Endothelial cell of umbilical vein (primary cell): Measurements from ENCODE around the gene WARS2. TPM values are rescaled to one million over a fixed set of nuclear protein-coding genes. Genes with fewer than 3 reads are reported as not detected.

Experiments
- BruUV-seq: library from RNA; stranded (reverse); fragments of 400-500 nt; replicated peaks from 2 replicates; lab custom pipeline; 2021; lab: Mats Ljungman, UMichigan
- CTCF ChIA-PET: fragments of 300-600, 350-600 bp; sonication (Branson Sonifier 250); formaldehyde crosslinking; loops from one replicate; lab custom pipeline; 2021; ENCODE audit warnings: antibody characterized with exemption, inconsistent platforms; lab: Charles Lee
- POLR2A ChIA-PET: fragments of 300-600, 350-600 bp; sonication (Branson Sonifier 250); formaldehyde crosslinking; loops from one replicate; lab custom pipeline; 2021; ENCODE audit warnings: antibody characterized with exemption, inconsistent platforms; lab: Charles Lee
- DNase-seq: peaks from one replicate; pipeline ENCODE4 v3.0.0-alpha.2; 2011; ENCODE audit warnings: low read depth, low spot score
- FAIRE-seq: peaks from 2 replicates; lab custom pipeline; 2011; peaks lifted over from hg19 to GRCh38; lab: Jason Lieb, UNC
- H2AFZ ChIP-seq: 2 replicates; pipeline ENCODE4 v1.6.0; 2012; ENCODE audit warnings: low read depth, low read length, control low read depth, inconsistent platforms
- H3K27ac ChIP-seq: 2 replicates; pipeline ENCODE4 v1.5.1; 2011; ENCODE audit warnings: low read depth, mild to moderate bottlenecking, control low read depth, low read length, moderate library complexity; ENCODE audit not compliant: insufficient read depth
- H3K27me3 ChIP-seq, 2 experiments: 2 replicates each; pipeline versions ENCODE4 v1.6.0 to v1.6.1; 2011; ENCODE audit warnings: low read length in 2 of 2, mixed read lengths in 1 of 2; ENCODE audit not compliant: control insufficient read depth in 2 of 2, insufficient read depth in 2 of 2
- H3K36me3 ChIP-seq, 2 experiments: 2 replicates in 1 of 2; 3 replicates in 1 of 2; pipeline ENCODE4 v1.5.1; 2011; ENCODE audit warnings: low read length in 2 of 2, mild to moderate bottlenecking in 1 of 2, moderate library complexity in 1 of 2; ENCODE audit not compliant: control insufficient read depth in 2 of 2, insufficient read depth in 2 of 2; ENCODE audit errors: extremely low read depth in 1 of 2
- H3K4me1 ChIP-seq: 3 replicates; pipeline ENCODE4 v1.5.1; 2011; ENCODE audit warnings: mild to moderate bottlenecking, low read length; ENCODE audit not compliant: control insufficient read depth, insufficient read depth; ENCODE audit errors: extremely low read depth
- H3K4me2 ChIP-seq: 2 replicates; pipeline ENCODE4 v1.6.1; 2011; ENCODE audit warnings: low read length, control low read depth, mixed read lengths; ENCODE audit not compliant: insufficient read depth
- H3K4me3 ChIP-seq, 3 experiments: fragments of 200-600 bp in 1 of 3; sonication (generic), shearing (Covaris generic) in 1 of 3; replicated peaks in 1 of 3; 2 replicates each; pipeline ENCODE4 v1.5.1; 2011 to 2016; ENCODE audit warnings: control low read depth in 3 of 3, low read length in 3 of 3, mild to moderate bottlenecking in 2 of 3, inconsistent platforms in 1 of 3, low read depth in 1 of 3, moderate library complexity in 1 of 3; ENCODE audit not compliant: insufficient read depth in 1 of 3
- H3K79me2 ChIP-seq: 2 replicates; pipeline ENCODE4 v1.6.0; 2012; ENCODE audit warnings: low read length, inconsistent platforms; ENCODE audit not compliant: control insufficient read depth, insufficient read depth
- H3K9ac ChIP-seq: replicated peaks from 2 replicates; pipeline ENCODE3; 2011; ENCODE audit warnings: low read length, control low read depth; ENCODE audit not compliant: insufficient read depth; ENCODE audit errors: extremely low read depth
- H3K9me1 ChIP-seq: replicated peaks from 3 replicates; pipeline ENCODE4 v1.6.0; 2011; ENCODE audit warnings: mild to moderate bottlenecking, low read length; ENCODE audit not compliant: control insufficient read depth, insufficient read depth; ENCODE audit errors: extremely low read depth
- H3K9me3 ChIP-seq: replicated peaks from 2 replicates; pipeline ENCODE4 v1.5.1; 2012; ENCODE audit warnings: low read length, inconsistent platforms; ENCODE audit not compliant: control insufficient read depth, insufficient read depth
- H4K20me1 ChIP-seq: replicated peaks from 2 replicates; pipeline ENCODE3; 2011; ENCODE audit warnings: mild to moderate bottlenecking, low read length; ENCODE audit not compliant: control insufficient read depth, insufficient read depth; ENCODE audit errors: extremely low read depth
- FOS ChIP-seq: IDR thresholded peaks from 2 replicates; pipeline ENCODE4 v1.6.1; 2011; ENCODE audit warnings: mild to moderate bottlenecking, low read length, moderate library complexity, borderline replicate concordance; ENCODE audit not compliant: insufficient read depth
- JUN ChIP-seq: IDR thresholded peaks from 2 replicates; pipeline ENCODE4 v1.6.1; 2011; ENCODE audit warnings: borderline replicate concordance, low read depth; ENCODE audit not compliant: insufficient read length, insufficient read depth
- dilution Hi-C: fragments of 300-500 bp; cut with MboI; formaldehyde crosslinking; loops from one replicate; pipeline ENCODE4 v1.15.0; 2019; ENCODE audit warnings: low sequenced_read_pairs; ENCODE audit not compliant: extremely low pct_ligation_motif_present
- intact Hi-C: fragments of 100-400 bp; cut with micrococcal nuclease; formaldehyde crosslinking; loops from one replicate; pipeline ENCODE4 v1.10.0; 2022
- polyA plus RNA-seq, 4 experiments: library from polyadenylated mRNA; depleted of rRNA in 3 of 4; stranded (reverse) in 3 of 4; unstranded in 1 of 4; fragments of >200 nt; gene quantifications; 2 replicates each; pipeline versions ENCODE4 v1.2.1 to v1.2.3, GENCODE V29; 2011 to 2012; ENCODE audit warnings: missing spikeins in 1 of 4
- total RNA-seq: library from RNA; stranded (reverse); gene quantifications from 2 replicates; pipeline ENCODE4 v1.2.3, GENCODE V29; 2021
- TF ChIP-seq, protein P1 (sequence below), 2 donors: IDR thresholded peaks; 1 replicate in 1 of 2; 2 replicates in 1 of 2; pipeline ENCODE4 v1.5.1; 2011; ENCODE audit warnings: low read length in 2 of 2, mild to moderate bottlenecking in 2 of 2, moderate library complexity in 2 of 2, control low read depth in 1 of 2, inconsistent platforms in 1 of 2, low read depth in 1 of 2; ENCODE audit not compliant: insufficient read depth in 1 of 2; ENCODE audit errors: extremely low read depth in 1 of 2

The WARS2 gene
- total and polyA plus RNA-seq, 2 donors (not counting 3 experiments of a cell fraction or from before 2014, with no cell fraction given): 5.9 to 11.8 TPM

DNA sequence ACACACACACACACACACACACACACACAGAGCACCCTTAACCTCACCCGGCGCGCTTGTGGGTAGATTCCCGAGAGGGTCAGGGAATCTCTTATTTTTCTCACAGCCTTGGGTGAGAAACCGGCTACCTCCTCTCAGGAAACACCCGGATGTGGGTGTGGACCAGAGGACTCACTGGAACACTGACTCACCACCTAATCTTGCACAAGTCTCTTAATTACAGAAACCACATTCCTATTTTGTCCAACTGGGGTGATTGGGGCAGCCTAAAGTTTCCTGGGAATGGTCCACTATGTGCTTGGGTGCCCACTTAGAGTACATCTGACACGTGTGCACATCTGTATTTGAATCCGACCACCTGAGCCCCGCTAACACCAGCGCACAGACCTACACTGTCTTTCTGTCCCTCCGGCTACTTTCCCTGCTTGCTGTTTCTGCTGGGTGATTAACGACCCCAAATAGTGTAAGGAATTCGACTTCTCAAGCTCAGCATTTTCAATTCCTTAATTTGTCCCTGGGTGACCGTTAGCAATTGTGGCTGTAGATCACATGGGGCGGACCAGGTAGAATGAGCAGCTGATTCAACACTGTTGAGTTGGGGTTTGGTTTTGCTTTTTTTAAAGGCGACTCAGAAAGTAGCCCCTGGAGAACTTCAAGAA is 138.3 kb downstream of the WARS2 start:
- Histone ChIP-seq H3K79me2 (no peaks in the 10 kb centered on the region), H3K27ac (no peak overlapping the region), H3K27me3 (peaks cover 85 to 96% of the 10 kb centered on the region in 2 experiments), H3K4me1 (peaks cover 6% of the 10 kb centered on the region), H3K4me2 (no peak overlapping the region), H3K9me1 (no peaks in the 10 kb centered on the region), H4K20me1 (no peaks in the 10 kb centered on the region), H3K4me3 (no peak overlapping the region), H3K36me3 (no peaks in the 10 kb centered on the region), H3K9ac (no peak overlapping the region), H2AFZ (no peak overlapping the region), H3K9me3 (no peaks in the 10 kb centered on the region)
- DNase-seq (no peak), FAIRE-seq (no peak)
- dilution Hi-C loops (no loop called here), intact Hi-C loops (loop anchor here (5.0 to 10.0 kb wide), 2 partner anchors 140 to 927 kb away; partner anchors contain the start of gene WARS2)
- BruUV-seq: no TSS peak
- POLR2A ChIA-PET: no interaction called here
- peak; percentile 51 for TF ChIP-seq FOS
- TF ChIP-seq JUN: no peak
- TF ChIP-seq, protein P1, sequence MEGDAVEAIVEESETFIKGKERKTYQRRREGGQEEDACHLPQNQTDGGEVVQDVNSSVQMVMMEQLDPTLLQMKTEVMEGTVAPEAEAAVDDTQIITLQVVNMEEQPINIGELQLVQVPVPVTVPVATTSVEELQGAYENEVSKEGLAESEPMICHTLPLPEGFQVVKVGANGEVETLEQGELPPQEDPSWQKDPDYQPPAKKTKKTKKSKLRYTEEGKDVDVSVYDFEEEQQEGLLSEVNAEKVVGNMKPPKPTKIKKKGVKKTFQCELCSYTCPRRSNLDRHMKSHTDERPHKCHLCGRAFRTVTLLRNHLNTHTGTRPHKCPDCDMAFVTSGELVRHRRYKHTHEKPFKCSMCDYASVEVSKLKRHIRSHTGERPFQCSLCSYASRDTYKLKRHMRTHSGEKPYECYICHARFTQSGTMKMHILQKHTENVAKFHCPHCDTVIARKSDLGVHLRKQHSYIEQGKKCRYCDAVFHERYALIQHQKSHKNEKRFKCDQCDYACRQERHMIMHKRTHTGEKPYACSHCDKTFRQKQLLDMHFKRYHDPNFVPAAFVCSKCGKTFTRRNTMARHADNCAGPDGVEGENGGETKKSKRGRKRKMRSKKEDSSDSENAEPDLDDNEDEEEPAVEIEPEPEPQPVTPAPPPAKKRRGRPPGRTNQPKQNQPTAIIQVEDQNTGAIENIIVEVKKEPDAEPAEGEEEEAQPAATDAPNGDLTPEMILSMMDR (IDR thresholded peaks at IDR 0.05; ENCODE audit: extremely low read depth in 1 of 2, insufficient read depth in 1 of 2, low read depth in 1 of 2, low read length in 2 of 2): no peak
- CTCF ChIA-PET: no interaction called here
